GM19099 (cell line): ENCODE data around the gene C1orf174.

Experiments
- POLR2A ChIP-seq: IDR thresholded peaks from 3 replicates; pipeline ENCODE4 v1.6.1; 2011; ENCODE audit warnings: low read depth; ENCODE audit not compliant: insufficient read length; ENCODE audit errors: extremely low read depth

The C1orf174 gene

GRCh38 chr1:3879787-3880428 is 20.2 kb downstream of the C1orf174 start:
- no peak for TF ChIP-seq POLR2A

- no peak for TF ChIP-seq POLR2A
Measured at GRCh38 chr1:3879099-3879498, 21.0 kb downstream of the C1orf174 start.

GRCh38 chr1:3876716-3877115 is 23.4 kb downstream of the C1orf174 start:
- TF ChIP-seq POLR2A = no peak

- TF ChIP-seq POLR2A = no peak
Measured at GRCh38 chr1:3874736-3875135, 25.3 kb downstream of the C1orf174 start.

GRCh38 chr1:3872546-3872945 is 27.5 kb downstream of the C1orf174 start:
- no peak for TF ChIP-seq POLR2A

GRCh38 chr1:3871451-3871805 is 28.6 kb downstream of the C1orf174 start:
- no peak for TF ChIP-seq POLR2A

- TF ChIP-seq POLR2A = no peak
Measured at GRCh38 chr1:3869751-3870301, 30.2 kb downstream of the C1orf174 start.

- no peak for TF ChIP-seq POLR2A
Measured at GRCh38 chr1:3868464-3869006, 31.5 kb downstream of the C1orf174 start.

- no peak for TF ChIP-seq POLR2A
Measured at GRCh38 chr1:3865606-3866160, 34.4 kb downstream of the C1orf174 start.

GRCh38 chr1:3864884-3865283 is 35.2 kb downstream of the C1orf174 start:
- no peak for TF ChIP-seq POLR2A

- no peak for TF ChIP-seq POLR2A
Measured at GRCh38 chr1:3863231-3863935, 36.7 kb downstream of the C1orf174 start.

- no peak for TF ChIP-seq POLR2A
Measured at GRCh38 chr1:3858231-3858981, 41.7 kb downstream of the C1orf174 start.

- no peak for TF ChIP-seq POLR2A
Measured at GRCh38 chr1:3857791-3858129, 42.3 kb downstream of the C1orf174 start.

- peak; percentile 72 for TF ChIP-seq POLR2A
Measured at GRCh38 chr1:3856923-3857790, 42.9 kb downstream of the C1orf174 start, which contains the start of the genes CEP104 and DFFB. Gene CEP104, minus strand, starts transcription at chr1:3857211. Its CDS starts 4,804 bp downstream, at chr1:3852407. Gene DFFB, plus strand, starts transcription at chr1:3857476. Its CDS starts 128 bp downstream, at chr1:3857604.
